Activated CD4-positive, alpha-beta T cell treated with anti-CD3 and anti-CD28 coated beads, Interleukin-2, amount 50 U/mL, for 24 hours (primary cell): ENCODE results near the gene TCERG1L.
"Not testable (repeated sequence)": the region's sequence is repeated elsewhere in the genome, so short reads cannot be mapped to it uniquely, and the experiment has no call there.

Experiments
- DNase-seq, 2 donors: peaks; one replicate each; pipeline ENCODE4 v3.0.0-alpha.2; 2020; ENCODE audit warnings: low read depth in 1 of 2, low spot score in 1 of 2

Gene TCERG1L

DNA sequence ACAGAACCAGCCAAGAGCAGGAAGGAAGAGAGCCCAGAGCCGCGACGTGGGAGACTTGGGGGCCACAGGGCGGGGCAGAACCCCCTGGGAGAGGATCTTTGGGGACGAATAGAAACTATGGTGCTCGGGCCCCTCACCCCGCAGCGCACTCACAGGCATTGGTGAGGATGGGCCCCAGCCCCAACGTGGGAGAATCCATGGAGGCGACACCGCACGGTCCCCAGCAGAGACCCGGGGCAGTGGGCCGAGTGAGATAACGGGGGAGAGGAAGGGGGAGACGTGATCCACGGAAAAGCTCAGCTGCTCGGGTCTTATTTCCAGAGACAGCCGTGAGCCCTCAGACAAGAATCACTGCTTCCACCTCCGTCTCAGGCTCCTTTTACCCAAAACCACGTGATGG, 222.4 kb downstream of the TCERG1L start:
- no peak for DNase-seq

GRCh38 chr10:131088619-131089018, 222.9 kb downstream of the TCERG1L start:
- DNase-seq: no peak

- no peak for DNase-seq
These were observed 223.9 kb downstream of the TCERG1L start for GRCh38 chr10:131087464-131088215.

DNA sequence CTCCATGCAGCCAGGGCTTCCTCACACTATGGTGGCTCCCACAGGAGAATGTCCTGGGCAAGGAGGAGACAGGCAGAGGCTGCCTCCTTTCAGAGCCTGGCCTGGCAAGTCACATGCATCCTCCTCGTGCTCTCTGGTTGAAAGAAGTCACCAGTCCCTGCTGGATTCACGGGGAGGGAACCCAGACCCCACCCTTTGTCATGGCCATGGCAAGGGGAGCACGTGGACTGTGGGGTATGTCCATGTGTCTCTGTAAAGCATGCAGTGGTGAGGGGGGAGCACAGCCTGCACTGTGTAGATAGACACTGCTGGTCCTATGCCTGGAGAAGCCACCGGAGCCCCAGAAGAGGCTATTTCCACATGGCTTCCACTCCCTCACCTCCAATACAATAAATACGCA, 225.0 kb downstream of the TCERG1L start:
- no peak for DNase-seq

- no peak for DNase-seq
These were observed 225.4 kb downstream of the TCERG1L start for GRCh38 chr10:131086094-131086493.

GRCh38 chr10:131085091-131085860, 226.2 kb downstream of the TCERG1L start:
- DNase-seq: no peak

DNA sequence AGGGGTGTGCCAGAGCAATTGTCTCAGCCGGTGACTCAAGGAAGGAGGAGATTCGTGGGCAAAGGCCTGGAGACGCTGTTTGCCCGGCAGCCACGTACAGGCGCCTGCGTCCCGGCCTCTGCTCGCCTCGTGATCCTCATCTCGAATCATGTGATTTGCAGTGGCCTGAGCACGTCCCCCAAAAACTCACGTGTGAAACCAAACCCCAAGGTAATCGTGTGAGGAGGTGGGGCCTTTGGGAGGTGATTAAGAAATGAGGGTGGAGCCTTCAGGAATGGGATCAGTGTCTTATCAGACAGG, 226.8 kb downstream of the TCERG1L start:
- no peak for DNase-seq

DNA sequence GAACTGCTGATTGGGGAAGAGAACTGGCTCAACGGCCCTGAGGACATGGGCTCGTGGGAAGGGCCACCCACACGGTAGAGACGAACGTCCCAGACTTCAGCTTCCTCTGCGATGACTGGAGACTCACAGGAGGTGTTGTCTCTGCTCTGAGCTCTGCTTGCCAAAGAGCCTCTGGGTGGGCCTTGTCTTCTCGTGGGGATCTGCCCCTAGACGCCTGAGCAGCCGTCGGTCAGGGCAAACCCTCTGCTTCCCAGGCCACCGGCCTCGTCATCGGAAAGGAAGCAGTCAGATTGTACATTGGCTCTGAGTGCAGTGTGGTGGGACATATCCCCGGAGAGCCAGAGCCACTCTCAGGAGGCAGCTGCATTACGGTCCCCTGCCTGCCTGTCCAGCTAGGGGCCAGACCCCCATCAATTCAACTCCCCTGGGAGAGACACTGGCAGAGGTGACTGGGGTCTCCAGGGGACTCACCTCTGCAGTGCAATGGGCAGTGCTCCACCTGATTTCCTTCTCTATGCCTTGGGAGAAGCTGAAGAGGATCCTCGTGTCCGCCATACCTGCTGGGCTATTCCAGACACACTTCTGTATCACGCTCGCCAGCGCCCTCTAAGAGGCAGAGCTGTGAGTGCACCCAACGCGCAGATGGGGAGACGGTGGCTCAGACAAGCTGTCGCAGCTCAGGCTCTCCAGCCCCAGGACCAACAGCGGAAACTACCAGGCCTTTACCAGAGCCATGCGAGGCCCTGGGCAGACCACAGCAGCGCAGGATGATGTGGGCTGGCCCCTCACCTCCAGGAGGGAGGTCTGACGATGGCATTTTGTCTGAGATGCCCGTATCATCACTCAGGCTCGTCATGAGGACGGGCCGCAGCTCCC, 227.4 kb downstream of the TCERG1L start:
- DNase-seq: no peak

DNA sequence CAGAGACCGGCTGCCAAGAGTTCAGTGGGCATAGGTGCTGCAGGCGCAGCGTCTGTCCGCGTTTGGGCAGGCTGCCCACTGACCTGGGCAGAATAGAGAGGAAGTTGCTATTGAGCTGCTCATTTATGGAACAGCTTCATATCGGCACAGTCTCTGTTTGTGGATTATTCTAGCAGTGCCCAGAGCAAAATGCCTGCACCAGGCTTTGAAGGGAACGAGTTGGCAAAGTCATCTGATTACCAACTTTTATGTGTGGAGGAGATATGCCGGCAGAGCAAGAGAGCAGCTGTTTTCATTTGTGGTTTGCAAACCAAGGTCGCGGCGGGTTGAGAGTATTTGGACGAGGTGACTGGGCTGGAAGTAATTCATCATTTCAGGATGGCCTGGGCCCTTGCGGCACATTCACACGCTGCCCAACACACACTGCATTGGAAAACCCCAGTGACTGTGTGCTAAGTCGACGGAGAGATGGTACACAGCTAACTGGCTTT, 228.5 kb downstream of the TCERG1L start:
- no peak for DNase-seq

DNA sequence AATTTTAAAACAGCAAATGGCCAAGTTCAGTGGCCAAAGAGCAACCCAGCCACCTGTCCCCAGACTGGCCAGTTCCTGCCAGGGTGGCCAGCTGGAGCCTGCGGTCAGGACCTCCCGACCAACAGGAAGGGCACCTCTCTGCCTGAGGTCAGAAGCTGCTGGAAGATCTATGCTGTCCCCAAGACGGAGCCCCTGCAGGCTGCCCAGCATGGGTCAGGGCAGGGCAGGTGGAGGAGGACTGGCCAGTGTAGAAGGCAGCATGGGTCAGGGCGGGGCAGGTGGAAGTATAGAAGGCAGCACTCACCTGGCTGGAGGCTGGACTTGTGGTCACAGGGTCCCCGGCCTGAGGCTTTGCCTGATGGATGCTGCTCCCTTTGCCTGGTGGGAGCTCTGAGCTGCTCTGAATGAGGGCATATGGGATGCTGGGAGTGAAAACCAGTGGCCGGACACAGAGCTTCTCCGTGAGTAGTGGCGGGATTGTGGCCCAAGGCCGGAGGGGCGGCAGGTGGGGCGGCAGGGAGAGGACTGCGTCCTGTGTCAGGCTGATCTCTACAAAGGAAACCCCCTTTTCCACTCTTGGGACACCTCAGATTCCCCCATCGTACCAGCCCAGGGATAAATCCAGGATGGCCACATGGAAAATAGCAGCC, 229.2 kb downstream of the TCERG1L start:
- no peak for DNase-seq

DNA sequence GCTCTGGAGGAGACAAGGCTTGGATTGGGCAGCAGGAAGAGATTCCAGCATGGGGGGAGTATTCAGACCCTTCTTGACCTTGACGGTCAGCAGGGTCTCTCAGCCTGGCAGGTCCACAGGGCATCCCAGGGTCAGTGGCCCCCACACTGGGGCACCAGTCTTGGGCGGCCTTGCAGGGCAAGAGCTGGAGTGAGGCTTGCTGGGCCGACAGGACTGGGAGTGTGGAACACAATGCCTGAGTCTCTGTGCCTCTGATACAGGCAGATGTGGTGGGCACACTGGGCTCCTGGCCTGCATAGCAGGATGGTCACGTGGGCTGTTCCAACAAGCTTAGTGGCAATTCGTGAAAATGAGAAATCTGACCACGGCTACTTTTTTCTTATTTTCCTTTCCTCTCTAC, 229.7 kb downstream of the TCERG1L start:
- no peak for DNase-seq

GRCh38 chr10:131081376-131081775, 230.1 kb downstream of the TCERG1L start:
- no peak for DNase-seq

DNA sequence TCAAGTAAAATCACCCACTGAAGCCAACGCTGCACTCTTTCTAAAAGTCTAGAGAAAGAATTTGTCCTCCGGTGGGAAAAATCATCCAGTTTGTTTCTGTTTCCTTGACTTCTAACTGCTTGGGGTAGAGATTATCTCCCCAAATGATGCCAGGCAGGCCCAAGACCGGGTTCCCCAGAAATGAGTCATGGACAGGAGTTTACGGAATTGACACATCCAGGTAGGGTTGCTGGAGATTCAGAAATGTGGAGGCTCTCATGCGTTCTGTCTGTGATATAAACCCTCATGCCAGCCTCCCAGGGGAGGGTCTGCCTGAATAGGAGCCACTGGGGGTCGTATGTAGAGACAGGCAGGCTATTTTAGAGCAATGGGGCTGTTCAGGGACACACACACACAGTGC, 230.9 kb downstream of the TCERG1L start:
- DNase-seq: no peak

DNA sequence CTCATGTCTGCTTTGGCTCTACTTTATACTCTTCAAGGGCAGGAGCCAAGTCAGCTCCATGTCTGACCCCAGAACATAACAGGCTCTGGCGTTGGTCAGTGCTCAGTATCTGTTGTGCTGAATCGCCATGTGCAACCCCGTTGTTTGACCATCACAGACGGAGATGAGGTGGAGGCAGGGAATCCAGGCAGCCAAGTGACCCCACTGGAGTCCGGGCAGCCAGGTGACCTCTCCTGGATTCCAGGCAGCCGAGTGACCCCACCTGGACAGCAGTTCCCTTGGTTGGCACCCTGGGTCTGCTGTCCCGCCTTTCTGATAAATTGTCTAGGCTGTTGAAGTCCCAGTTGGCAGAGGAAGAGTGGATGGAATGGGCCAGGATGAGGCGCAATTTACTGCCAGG, 232.2 kb downstream of the TCERG1L start:
- no peak for DNase-seq

DNA sequence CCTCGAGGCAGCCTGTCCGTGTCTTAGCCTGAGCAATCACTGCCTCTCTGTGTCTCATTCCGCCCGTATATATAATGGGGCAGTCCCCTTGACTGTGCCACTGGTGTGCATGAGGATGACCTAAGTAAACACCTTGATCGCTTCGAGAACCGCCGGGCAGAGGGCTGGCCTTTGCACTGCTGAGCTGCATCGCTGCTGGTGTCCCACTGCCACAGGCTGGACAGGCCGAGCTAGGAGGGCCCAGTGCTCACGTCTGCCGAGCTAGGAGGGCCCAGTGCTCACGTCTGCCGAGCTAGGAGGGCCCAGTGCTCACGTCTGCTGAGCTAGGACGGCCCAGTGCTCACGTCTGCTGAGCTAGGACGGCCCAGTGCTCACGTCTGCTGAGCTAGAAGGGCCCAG, 232.6 kb downstream of the TCERG1L start:
- not testable (repeated sequence) for DNase-seq

DNA sequence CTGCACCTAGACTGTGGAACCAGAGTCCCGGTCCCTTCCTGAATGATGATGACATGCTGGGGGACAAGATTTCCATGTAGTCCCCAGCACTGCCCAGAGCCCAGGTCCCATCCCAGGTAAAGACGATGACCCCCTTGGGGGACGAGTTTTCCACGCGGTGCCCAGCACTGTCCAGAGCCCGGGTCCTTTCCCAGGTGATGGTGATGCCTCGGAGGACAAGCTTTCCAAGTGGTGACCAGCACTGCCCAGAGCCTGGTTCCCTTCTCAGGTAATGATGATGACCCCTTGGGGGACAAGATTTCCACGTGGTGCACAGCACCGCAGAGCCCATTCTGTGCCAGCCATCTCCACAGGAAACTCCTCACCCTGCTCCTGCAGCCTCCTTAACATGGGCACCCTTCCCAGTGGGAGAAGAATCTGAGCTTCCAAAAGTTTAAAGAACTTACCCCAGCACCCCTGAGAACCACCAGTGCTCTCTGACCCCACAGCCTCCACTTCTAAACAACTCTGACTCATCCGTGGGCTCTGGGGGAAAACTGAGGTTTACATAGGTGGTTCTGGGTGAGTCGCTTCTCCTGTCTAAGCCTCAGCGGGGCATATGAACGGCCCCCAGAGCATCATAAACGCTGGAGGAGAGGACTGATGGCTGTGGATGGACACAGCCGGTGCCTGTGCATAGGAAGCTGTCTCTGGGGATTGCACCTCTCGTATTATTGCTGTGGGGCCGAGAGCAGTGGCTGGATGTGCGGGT, 233.2 kb downstream of the TCERG1L start:
- DNase-seq: no peak

GRCh38 chr10:131077724-131078123, 233.8 kb downstream of the TCERG1L start:
- DNase-seq: no peak

- DNase-seq: no peak
These were observed 234.5 kb downstream of the TCERG1L start for GRCh38 chr10:131077031-131077430.

DNA sequence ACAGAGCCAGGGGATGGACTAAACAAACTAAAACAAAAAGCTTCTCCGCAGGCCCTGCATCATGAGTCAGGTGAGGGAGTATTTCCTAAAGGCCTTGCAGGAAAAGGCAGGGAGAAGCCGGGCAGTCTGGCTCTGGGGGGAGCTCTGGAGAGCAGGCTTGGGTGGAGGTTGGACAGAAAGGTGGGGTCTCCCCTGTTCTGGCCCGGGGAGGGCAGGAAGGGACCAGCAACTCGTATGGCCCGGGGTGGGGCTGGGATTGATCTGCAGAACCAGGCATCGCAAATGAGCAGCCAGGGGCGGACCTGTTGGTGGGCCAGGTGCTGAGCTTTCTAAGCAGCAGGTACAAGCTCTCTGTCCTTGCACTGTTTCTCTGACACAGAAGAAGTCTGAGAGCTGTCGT, 235.2 kb downstream of the TCERG1L start:
- no peak for DNase-seq

GRCh38 chr10:131075218-131075770, 236.2 kb downstream of the TCERG1L start:
- no peak for DNase-seq
